Measurements from ENCODE around the gene MT1B. TPM values are rescaled to one million over a fixed set of nuclear protein-coding genes. Genes with fewer than 3 reads are reported as not detected.

Gene MT1B
- total and polyA plus RNA-seq, 4 donors = 1.2 to 1.5 TPM; not detected in 2

GRCh38 chr16:56607109-56607618, 44.5 kb upstream of the MT1B start:
- Histone ChIP-seq H3K9ac (ENCODE audit: low read depth in 1 of 2, low read length in 2 of 2) (peak overlapping the region; percentile 4 to 72), H3K4me1 (ENCODE audit: control insufficient read depth in 4 of 4, insufficient read depth in 4 of 4, low read length in 3 of 4) (peaks cover 6 to 37% (median 12%) of the 10 kb centered on the region in 4 donors), H3K9me3 (ENCODE audit: control insufficient read depth in 4 of 4, low read length in 3 of 4) (no peaks in the 10 kb centered on the region), H3K27ac (ENCODE audit: low read depth in 1 of 2, low read length in 2 of 2) (peak overlapping the region; percentile 98 to 99), H3K36me3 (ENCODE audit: control insufficient read depth in 4 of 4, insufficient read depth in 3 of 4, low read depth in 1 of 4, low read length in 3 of 4) (no peaks in the 10 kb centered on the region), H3K27me3 (ENCODE audit: control insufficient read depth in 4 of 4, insufficient read depth in 4 of 4, low read length in 3 of 4) (no peaks in the 10 kb centered on the region), H3K4me3 (ENCODE audit: low read depth in 1 of 3, low read length in 3 of 3) (peak overlapping the region in 1 of 3 donors; percentile 12)
- 15% methylated on average over 14 of the region's 14 CpGs for WGBS
- DNase-seq (ENCODE audit: low spot score) = peak; percentile 52
- peak; percentile 84 for TF ChIP-seq MAX (IDR thresholded peaks at IDR 0.05)
- TF ChIP-seq, protein P1, sequence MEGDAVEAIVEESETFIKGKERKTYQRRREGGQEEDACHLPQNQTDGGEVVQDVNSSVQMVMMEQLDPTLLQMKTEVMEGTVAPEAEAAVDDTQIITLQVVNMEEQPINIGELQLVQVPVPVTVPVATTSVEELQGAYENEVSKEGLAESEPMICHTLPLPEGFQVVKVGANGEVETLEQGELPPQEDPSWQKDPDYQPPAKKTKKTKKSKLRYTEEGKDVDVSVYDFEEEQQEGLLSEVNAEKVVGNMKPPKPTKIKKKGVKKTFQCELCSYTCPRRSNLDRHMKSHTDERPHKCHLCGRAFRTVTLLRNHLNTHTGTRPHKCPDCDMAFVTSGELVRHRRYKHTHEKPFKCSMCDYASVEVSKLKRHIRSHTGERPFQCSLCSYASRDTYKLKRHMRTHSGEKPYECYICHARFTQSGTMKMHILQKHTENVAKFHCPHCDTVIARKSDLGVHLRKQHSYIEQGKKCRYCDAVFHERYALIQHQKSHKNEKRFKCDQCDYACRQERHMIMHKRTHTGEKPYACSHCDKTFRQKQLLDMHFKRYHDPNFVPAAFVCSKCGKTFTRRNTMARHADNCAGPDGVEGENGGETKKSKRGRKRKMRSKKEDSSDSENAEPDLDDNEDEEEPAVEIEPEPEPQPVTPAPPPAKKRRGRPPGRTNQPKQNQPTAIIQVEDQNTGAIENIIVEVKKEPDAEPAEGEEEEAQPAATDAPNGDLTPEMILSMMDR (IDR thresholded peaks at IDR 0.05; ENCODE audit: low read depth, low read length, missing input control) = no peak
- peak; percentile 75 to 83 for TF ChIP-seq GABPA (IDR thresholded peaks at IDR 0.05 in 1 of 2, conservative IDR thresholded peaks at IDR 0.05 in 1 of 2)
- peak; percentile 95 for TF ChIP-seq SP1 (IDR thresholded peaks at IDR 0.05)
- TF ChIP-seq FOXA2 (IDR thresholded peaks at IDR 0.05) = peak; percentile 2
- peak; percentile 72 to 96 for TF ChIP-seq EGR1 (IDR thresholded peaks at IDR 0.05; ENCODE audit: low read depth in 2 of 2)
- no peak for TF ChIP-seq RAD21 (IDR thresholded peaks at IDR 0.05)
- TF ChIP-seq HNF4A (conservative IDR thresholded peaks at IDR 0.05) = no peak
- peak; percentile 17 to 89 for TF ChIP-seq RXRA (IDR thresholded peaks at IDR 0.05)
- TF ChIP-seq HNF4G (IDR thresholded peaks at IDR 0.05) = peak; percentile 13
- TF ChIP-seq ATF3 (IDR thresholded peaks at IDR 0.05) = peak; percentile 44
- peak; percentile 96 for TF ChIP-seq NR2F2 (IDR thresholded peaks at IDR 0.05)
- TF ChIP-seq YY1 (IDR thresholded peaks at IDR 0.05) = peak; percentile 55
- no peak for TF ChIP-seq FOXA1 (IDR thresholded peaks at IDR 0.05)
- TF ChIP-seq, protein P2, sequence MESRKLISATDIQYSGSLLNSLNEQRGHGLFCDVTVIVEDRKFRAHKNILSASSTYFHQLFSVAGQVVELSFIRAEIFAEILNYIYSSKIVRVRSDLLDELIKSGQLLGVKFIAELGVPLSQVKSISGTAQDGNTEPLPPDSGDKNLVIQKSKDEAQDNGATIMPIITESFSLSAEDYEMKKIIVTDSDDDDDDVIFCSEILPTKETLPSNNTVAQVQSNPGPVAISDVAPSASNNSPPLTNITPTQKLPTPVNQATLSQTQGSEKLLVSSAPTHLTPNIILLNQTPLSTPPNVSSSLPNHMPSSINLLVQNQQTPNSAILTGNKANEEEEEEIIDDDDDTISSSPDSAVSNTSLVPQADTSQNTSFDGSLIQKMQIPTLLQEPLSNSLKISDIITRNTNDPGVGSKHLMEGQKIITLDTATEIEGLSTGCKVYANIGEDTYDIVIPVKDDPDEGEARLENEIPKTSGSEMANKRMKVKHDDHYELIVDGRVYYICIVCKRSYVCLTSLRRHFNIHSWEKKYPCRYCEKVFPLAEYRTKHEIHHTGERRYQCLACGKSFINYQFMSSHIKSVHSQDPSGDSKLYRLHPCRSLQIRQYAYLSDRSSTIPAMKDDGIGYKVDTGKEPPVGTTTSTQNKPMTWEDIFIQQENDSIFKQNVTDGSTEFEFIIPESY (IDR thresholded peaks at IDR 0.05) = no peak
- TF ChIP-seq JUND (IDR thresholded peaks at IDR 0.05) = peak; percentile 5 to 56
- TF ChIP-seq TAF1 (conservative IDR thresholded peaks at IDR 0.05) = peak; percentile 49
- TF ChIP-seq, protein P3, sequence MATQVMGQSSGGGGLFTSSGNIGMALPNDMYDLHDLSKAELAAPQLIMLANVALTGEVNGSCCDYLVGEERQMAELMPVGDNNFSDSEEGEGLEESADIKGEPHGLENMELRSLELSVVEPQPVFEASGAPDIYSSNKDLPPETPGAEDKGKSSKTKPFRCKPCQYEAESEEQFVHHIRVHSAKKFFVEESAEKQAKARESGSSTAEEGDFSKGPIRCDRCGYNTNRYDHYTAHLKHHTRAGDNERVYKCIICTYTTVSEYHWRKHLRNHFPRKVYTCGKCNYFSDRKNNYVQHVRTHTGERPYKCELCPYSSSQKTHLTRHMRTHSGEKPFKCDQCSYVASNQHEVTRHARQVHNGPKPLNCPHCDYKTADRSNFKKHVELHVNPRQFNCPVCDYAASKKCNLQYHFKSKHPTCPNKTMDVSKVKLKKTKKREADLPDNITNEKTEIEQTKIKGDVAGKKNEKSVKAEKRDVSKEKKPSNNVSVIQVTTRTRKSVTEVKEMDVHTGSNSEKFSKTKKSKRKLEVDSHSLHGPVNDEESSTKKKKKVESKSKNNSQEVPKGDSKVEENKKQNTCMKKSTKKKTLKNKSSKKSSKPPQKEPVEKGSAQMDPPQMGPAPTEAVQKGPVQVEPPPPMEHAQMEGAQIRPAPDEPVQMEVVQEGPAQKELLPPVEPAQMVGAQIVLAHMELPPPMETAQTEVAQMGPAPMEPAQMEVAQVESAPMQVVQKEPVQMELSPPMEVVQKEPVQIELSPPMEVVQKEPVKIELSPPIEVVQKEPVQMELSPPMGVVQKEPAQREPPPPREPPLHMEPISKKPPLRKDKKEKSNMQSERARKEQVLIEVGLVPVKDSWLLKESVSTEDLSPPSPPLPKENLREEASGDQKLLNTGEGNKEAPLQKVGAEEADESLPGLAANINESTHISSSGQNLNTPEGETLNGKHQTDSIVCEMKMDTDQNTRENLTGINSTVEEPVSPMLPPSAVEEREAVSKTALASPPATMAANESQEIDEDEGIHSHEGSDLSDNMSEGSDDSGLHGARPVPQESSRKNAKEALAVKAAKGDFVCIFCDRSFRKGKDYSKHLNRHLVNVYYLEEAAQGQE (IDR thresholded peaks at IDR 0.05) = no peak

Measured in liver (tissue), 9 donors.